Measurements from ENCODE around the gene FJX1. TPM values are rescaled to one million over a fixed set of nuclear protein-coding genes. Genes with fewer than 3 reads are reported as not detected.
A peak's percentile ranks its signal among the peaks of the same experiment; 100 is the strongest.

FJX1 gene
- total and polyA plus RNA-seq, 10 donors, result 3.0 to 40.6 (median 9.2) TPM

DNA sequence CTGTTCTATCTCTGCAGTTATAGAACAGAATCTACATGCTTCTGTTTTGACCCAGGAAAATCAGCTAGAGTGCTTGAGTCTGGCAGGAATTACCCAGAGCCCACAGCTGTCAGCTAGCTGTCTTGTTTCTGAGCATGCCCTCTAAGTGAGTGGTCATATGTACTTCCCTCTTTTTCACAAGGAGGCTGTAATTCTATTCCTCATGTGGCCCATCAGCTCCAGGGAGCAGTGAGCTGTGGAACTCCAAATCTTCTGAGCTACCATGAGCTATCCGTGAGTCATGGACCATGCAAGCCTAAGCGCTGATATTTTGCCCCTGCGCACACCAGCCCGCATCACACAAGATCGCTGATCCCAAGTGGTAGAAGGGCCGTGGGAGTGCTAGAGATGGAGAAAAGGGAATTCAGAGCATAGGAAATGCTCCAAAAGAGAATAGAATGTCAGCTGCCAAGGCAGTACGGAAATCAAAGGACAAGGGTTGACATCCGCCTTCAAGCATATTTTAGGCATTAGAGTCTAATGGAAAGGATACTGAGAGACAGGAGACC lies 5.4 kb downstream of the FJX1 start:
- intact Hi-C loops (cut with DNase I; ENCODE audit: low total_unique reads), result no loop called here
- WGBS, 5 donors, result 58 to 78% (median 74%) methylated on average over 8 of the region's 8 CpGs
- TF ChIP-seq POLR2A (IDR thresholded peaks at IDR 0.05) (no peak), POLR2AphosphoS5 (IDR thresholded peaks at IDR 0.05) (no peak)
- TF ChIP-seq, protein P1, sequence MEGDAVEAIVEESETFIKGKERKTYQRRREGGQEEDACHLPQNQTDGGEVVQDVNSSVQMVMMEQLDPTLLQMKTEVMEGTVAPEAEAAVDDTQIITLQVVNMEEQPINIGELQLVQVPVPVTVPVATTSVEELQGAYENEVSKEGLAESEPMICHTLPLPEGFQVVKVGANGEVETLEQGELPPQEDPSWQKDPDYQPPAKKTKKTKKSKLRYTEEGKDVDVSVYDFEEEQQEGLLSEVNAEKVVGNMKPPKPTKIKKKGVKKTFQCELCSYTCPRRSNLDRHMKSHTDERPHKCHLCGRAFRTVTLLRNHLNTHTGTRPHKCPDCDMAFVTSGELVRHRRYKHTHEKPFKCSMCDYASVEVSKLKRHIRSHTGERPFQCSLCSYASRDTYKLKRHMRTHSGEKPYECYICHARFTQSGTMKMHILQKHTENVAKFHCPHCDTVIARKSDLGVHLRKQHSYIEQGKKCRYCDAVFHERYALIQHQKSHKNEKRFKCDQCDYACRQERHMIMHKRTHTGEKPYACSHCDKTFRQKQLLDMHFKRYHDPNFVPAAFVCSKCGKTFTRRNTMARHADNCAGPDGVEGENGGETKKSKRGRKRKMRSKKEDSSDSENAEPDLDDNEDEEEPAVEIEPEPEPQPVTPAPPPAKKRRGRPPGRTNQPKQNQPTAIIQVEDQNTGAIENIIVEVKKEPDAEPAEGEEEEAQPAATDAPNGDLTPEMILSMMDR (IDR thresholded peaks at IDR 0.05 in 8 of 11, conservative IDR thresholded peaks at IDR 0.05 in 3 of 11), result no peak
- peak overlapping the region in 1 of 8 donors; percentile 28 for H3K27ac ChIP-seq
- no peaks in the 10 kb centered on the region for H3K36me3 ChIP-seq
- H3K4me3 ChIP-seq, result no peak overlapping the region
- H3K27me3 ChIP-seq (replicated peaks in 1 of 7), result peaks cover 0 to 87% (median 42%) of the 10 kb centered on the region in 7 donors
- no peaks in the 10 kb centered on the region for H3K9me3 ChIP-seq
- peaks cover 14 to 52% (median 32%) of the 10 kb centered on the region in 6 donors for H3K4me1 ChIP-seq
- DNase-seq, result no peak

DNA sequence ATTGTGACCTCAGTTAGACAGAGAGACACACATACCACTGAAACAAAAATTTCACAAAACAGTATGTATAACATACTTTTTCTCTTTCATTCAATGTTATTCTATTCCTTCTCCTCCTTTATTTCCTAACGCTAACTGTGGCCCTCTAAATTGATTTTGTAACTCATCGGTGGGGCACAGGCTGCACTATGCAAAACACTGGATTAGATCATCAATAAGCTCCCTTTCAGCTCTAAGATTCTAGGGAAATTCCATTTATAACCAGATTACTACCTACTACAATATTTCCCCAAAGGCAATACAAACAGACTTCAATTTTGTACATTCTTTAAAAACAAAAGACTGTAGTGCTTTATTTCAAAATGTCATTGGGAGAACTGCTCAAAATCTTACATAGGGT lies 6.1 kb downstream of the FJX1 start:
- peaks cover 0 to 81% (median 36%) of the 10 kb centered on the region in 7 donors for H3K27me3 ChIP-seq (replicated peaks in 1 of 7)
- WGBS, 5 donors, result 64 to 87% (median 82%) methylated on average over 2 of the region's 2 CpGs

DNA sequence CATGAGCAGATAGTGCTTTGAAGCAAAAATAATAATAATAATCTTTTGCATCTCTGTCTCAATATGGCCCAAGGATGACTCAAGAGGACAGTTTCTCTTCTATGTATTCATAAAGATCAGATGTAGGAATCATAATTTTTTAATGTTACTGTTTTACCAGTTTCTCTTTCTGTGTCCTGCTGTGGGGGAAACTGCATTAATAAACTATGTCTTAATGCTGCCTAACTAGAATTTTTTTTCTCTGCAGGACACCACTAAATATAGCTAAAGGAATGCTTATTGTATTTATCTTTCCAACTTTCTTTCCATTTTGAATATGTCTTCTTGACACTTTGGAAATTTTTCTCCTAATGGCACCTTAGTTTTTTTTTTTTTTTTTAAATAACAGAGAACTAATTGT lies 6.5 kb downstream of the FJX1 start:
- Histone ChIP-seq H3K4me1 (peaks cover 5 to 41% (median 21%) of the 10 kb centered on the region in 6 donors), H3K9me3 (no peaks in the 10 kb centered on the region), H3K4me3 (no peak overlapping the region), H3K27ac (no peak overlapping the region), H3K36me3 (no peaks in the 10 kb centered on the region), H3K27me3 (replicated peaks in 1 of 7) (peaks cover 0 to 81% (median 31%) of the 10 kb centered on the region in 7 donors)
- DNase-seq, result no peak
- intact Hi-C loops (cut with DNase I; ENCODE audit: low total_unique reads), result no loop called here
- no peak for TF ChIP-seq POLR2A (IDR thresholded peaks at IDR 0.05)
- no peak for TF ChIP-seq POLR2AphosphoS5 (IDR thresholded peaks at IDR 0.05)

More for the DNA sequence above, 6.1 kb downstream of the FJX1 start:
- Histone ChIP-seq H3K36me3 (no peaks in the 10 kb centered on the region), H3K27ac (no peak overlapping the region), H3K4me1 (peaks cover 9 to 45% (median 25%) of the 10 kb centered on the region in 6 donors), H3K4me3 (no peak overlapping the region), H3K9me3 (no peaks in the 10 kb centered on the region)
- no peak for DNase-seq
- intact Hi-C loops (cut with DNase I; ENCODE audit: low total_unique reads), result no loop called here
- no peak for TF ChIP-seq POLR2A (IDR thresholded peaks at IDR 0.05)
- no peak for TF ChIP-seq POLR2AphosphoS5 (IDR thresholded peaks at IDR 0.05)
- TF ChIP-seq, protein P1 (IDR thresholded peaks at IDR 0.05 in 8 of 11, conservative IDR thresholded peaks at IDR 0.05 in 3 of 11), result no peak

DNA sequence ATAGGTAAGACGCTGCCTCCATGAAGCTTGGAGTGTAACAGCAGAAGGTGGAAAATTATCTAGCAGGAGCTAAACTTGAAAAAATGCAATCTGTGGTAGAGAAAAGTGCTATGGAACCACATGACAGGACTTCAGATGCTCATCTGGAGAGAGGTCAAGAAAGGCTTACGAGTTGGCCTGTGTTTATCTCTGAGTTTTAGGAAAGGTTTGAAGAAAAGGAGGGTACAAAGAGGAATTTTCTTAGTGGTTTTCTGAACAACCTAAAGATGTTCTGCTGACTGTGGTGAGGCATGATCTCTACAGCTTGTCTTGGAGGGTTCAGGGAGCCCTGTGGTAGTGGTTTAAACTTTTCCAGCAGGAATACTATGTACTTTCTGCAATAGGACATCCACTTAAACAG lies 8.2 kb downstream of the FJX1 start:
- no peaks in the 10 kb centered on the region for H3K9me3 ChIP-seq
- no peak for TF ChIP-seq POLR2A (IDR thresholded peaks at IDR 0.05)
- TF ChIP-seq, protein P1 (IDR thresholded peaks at IDR 0.05 in 8 of 11, conservative IDR thresholded peaks at IDR 0.05 in 3 of 11), result no peak
- no peak for TF ChIP-seq POLR2AphosphoS5 (IDR thresholded peaks at IDR 0.05)
- no peak overlapping the region for H3K4me3 ChIP-seq
- intact Hi-C loops (cut with DNase I; ENCODE audit: low total_unique reads), result no loop called here
- WGBS, 5 donors, result 82 to 91% (median 86%) methylated on average over 2 of the region's 2 CpGs
- peaks cover 3 to 28% (median 10%) of the 10 kb centered on the region in 6 donors for H3K4me1 ChIP-seq
- no peak overlapping the region for H3K27ac ChIP-seq
- no peaks in the 10 kb centered on the region for H3K36me3 ChIP-seq
- peaks cover 0 to 79% (median 14%) of the 10 kb centered on the region in 7 donors for H3K27me3 ChIP-seq (replicated peaks in 1 of 7)
- DNase-seq, result no peak

Measured in spleen (tissue), 11 donors.